HG03460 (cell line): ENCODE measurements around the gene LHB.
"Not testable (repeated sequence)": the region's sequence is repeated elsewhere in the genome, so short reads cannot be mapped to it uniquely, and the experiment has no call there.

Experiments used
- ATAC-seq: cut with Tn5 transposase; IDR thresholded peaks from one replicate; pipeline ENCODE4 v1.9.1; 2021; ENCODE audit not compliant: unreplicated experiment

The LHB gene

GRCh38 chr19:49038557-49039276 lies 21.8 kb upstream of the LHB start:
- not testable (repeated sequence) for ATAC-seq

GRCh38 chr19:49038111-49038510 lies 21.2 kb upstream of the LHB start:
- ATAC-seq, result not testable (repeated sequence)

GRCh38 chr19:49036815-49037214 lies 19.9 kb upstream of the LHB start, which contains the start of gene CGB1:
Gene CGB1, minus strand, starts transcription at chr19:49036895. Its CDS starts 184 bp downstream, at chr19:49036711.
- not testable (repeated sequence) for ATAC-seq

GRCh38 chr19:49031642-49032301 lies 14.9 kb upstream of the LHB start, which contains the start of gene CGB2:
Gene CGB2, plus strand, starts transcription at chr19:49031890. Its CDS starts 206 bp downstream, at chr19:49032096.
- ATAC-seq, result not testable (repeated sequence)

GRCh38 chr19:49030323-49030722 lies 13.4 kb upstream of the LHB start:
- not testable (repeated sequence) for ATAC-seq

- not testable (repeated sequence) for ATAC-seq
Measured at GRCh38 chr19:49029749-49030148, 12.9 kb upstream of the LHB start.

GRCh38 chr19:49028686-49029085 lies 11.8 kb upstream of the LHB start:
- not testable (repeated sequence) for ATAC-seq

GRCh38 chr19:49025599-49025998 lies 8.7 kb upstream of the LHB start:
- not testable (repeated sequence) for ATAC-seq

GRCh38 chr19:49025088-49025487 lies 8.2 kb upstream of the LHB start:
- not testable (repeated sequence) for ATAC-seq

GRCh38 chr19:49024233-49024632 lies 7.3 kb upstream of the LHB start, which contains the start of gene CGB3:
Gene CGB3, minus strand, starts transcription at chr19:49024333. Its CDS starts 362 bp downstream, at chr19:49023971.
- not testable (repeated sequence) for ATAC-seq

- no peak for ATAC-seq
Measured at GRCh38 chr19:49022116-49022515, 5.2 kb upstream of the LHB start.

GRCh38 chr19:49020931-49021895 lies 4.3 kb upstream of the LHB start:
- no peak for ATAC-seq

- ATAC-seq, result no peak
Measured at GRCh38 chr19:49020342-49020741, 3.5 kb upstream of the LHB start.

- ATAC-seq, result no peak
Measured at GRCh38 chr19:49019242-49019932, 2.5 kb upstream of the LHB start.

- not testable (repeated sequence) for ATAC-seq
Measured at GRCh38 chr19:49018388-49019241, 1.7 kb upstream of the LHB start.

- ATAC-seq, result no peak
Measured at GRCh38 chr19:49017666-49018351, 918 bp upstream of the LHB start.

- no peak for ATAC-seq
Measured at GRCh38 chr19:49016067-49016839, 638 bp downstream of the LHB start.

- no peak for ATAC-seq
Measured at GRCh38 chr19:49014870-49015255, 2.0 kb downstream of the LHB start.
